HG03039 (cell line): ENCODE measurements around the gene INS.

Experiments used
- ATAC-seq: cut with Tn5 transposase; IDR thresholded peaks from one replicate; pipeline ENCODE4 v1.9.1; 2021; ENCODE audit warnings: mild to moderate bottlenecking, moderate library complexity; ENCODE audit not compliant: unreplicated experiment

INS gene

GRCh38 chr11:2167141-2168045, 6.4 kb upstream of the INS start:
- ATAC-seq, result no peak

DNA sequence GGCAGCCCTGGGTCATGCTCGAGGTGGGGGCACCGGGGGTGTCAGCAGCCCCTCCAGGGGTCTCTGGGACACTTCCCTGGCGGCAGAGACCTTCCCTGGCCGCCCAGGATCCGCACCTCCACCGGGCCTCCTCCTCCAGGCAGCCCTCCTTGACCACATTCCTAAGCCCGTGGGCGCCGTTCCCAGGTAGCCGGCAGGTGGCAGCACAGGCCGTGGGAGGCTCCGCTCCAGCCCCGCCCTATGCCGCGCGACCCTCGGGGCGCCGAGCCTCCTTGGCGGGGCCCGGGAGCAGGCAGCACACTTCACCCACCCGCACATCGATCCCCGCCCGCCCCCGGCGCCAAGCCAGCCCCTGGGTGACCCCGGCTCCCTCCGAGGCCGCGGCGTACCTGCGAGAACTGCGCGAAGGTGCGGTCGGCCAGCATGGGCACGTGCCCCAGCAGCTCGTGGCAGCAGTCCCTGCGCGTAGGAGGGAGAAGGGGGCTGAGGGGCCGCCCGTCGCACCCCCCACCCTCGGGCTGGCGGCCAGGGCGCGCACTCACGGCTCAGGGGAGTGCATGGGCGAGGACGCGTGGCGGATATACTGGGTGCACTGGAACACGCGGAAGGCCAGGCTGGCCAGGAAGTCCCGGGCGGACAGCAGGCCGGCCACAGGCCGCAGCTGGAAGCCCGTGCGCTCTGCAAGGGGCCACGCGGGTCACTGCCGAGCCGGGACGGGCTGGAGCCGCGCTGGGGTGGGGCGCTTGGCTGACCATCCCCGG, 5.3 kb upstream of the INS start:
- no peak for ATAC-seq

- ATAC-seq, result no peak
These were observed 4.6 kb upstream of the INS start for GRCh38 chr11:2165571-2165970.

GRCh38 chr11:2164861-2165555, 4.0 kb upstream of the INS start:
- ATAC-seq, result no peak

DNA sequence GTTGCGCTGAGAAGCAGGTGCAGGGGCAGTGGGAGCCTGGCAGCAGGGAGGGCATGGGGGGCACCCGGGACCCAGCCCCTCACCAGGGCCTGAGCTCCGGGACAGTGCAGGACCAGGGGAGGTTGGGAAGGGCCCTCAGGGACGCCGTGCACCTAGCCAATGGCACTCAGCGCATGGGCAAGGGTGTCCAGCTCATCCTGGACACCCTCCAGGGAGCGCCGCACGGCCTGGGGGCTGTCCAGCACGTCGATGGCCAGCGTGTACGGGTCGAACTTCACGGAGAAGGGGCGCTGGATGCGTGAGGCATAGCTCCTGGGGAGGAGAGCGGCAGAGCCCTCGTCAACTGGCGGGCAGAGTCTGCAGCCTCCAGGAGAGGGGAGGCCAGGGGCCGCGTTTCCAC, 3.1 kb upstream of the INS start:
- no peak for ATAC-seq

DNA sequence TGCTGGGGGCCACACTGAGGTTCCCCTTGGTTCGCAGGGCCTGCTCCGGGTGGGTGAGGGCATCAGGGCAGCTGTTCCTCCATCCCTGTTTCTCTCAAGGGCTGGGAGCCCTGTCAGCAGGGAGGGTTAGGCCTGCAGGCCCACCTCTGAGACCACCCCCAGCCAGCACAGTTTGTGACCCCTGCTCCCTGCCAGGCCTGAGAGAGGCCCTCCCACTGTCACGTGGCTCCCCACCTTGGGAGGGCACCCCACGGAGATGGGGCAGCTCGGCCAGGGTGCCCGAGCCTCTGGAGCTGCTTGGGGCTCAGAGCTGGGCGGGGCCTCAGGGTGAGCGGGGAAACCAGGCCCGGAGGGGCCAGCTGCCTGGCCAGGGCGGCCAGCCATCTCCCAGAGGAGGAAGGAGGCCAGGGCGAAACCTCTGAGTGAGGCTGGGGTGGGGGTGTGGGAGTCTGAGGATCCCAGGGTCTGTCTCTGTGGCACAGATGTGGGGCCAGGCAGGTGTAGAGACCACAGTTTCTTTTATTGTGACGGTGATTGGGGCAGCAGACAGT, 2.5 kb upstream of the INS start:
- no peak for ATAC-seq

- no peak for ATAC-seq
These were observed 1.2 kb downstream of the INS start for GRCh38 chr11:2159536-2160413.

- no peak for ATAC-seq
These were observed 2.0 kb downstream of the INS start for GRCh38 chr11:2158966-2159365.

DNA sequence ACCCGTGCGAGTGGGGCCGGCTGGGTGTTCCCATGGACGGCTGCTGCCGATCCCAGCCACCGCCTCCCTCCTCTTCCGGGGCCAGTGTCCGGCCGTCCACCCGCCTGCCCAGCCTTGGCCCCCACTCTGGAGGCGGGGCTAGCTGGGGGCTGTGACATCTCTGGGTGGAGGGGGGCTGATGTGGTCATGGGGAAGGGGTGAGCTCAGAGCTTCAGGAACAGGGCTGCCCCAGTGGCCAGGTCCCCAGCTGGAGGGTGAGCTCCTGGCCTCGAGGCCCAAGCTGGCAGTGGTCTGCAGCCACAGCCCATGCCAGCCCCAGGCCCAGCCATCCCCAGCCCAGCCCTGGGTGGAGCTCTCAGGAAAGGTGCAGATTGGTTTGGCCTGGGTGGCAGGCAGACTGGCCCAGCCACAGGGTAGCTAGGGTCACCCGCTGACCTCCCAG, 2.7 kb downstream of the INS start:
- ATAC-seq, result no peak

- no peak for ATAC-seq
These were observed 3.5 kb downstream of the INS start for GRCh38 chr11:2157294-2158040.

DNA sequence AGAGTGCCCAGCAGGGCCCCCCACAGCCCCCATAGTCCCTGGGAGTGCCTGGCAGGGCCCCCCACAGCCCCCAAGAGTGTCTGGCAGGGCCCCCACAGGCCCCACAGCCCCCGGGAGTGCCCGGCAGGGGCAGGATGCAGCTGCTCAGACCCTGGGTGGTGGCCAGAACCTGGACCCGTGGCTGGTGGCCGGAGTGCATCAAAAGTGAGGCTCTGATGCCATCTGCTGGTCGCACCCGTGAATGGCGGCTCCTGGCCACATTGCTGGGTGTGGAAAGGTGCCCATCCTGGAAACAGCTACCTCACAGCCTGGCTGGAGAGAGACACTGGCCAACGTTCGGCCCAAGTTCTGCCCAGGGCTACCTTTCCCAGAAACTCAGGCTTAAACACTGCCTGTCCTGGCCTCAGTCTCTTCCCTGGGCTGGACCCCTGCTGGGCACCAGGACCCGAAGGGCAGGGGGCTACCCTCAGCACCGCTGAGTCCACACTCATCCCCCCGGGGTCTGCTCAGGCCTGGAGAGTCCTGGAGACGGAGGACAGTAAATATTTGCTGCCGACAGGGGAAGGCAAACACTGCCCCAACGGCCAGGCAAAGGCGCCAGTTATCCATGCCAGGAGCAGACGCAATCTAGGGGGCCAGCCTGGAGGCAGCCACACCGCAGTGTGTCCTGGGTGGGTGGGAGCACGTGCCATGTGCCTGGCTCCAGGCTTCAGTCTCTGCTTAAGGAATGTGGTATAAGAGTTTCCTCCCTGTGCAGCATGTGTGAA, 4.4 kb downstream of the INS start:
- ATAC-seq, result no peak

DNA sequence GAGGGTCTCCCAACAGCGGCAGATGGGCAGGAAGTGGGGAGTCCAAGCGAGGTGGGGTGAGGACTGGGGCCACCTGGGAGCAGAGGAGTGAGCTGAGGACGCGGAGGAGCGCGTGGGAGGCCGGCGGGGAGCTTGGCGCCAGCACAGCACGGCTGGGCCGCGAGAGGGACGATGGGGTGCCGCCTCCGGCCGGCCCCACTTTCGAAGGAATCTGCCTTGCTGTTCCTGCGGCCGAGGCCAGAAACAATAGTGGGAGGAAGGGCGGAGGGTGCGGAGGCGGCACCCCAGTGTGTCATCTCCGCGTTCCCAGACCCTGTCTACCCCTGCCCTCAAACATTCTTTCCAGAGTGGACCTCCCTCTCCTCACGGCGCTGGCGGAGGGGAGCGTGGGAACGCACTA, 5.5 kb downstream of the INS start:
- no peak for ATAC-seq

DNA sequence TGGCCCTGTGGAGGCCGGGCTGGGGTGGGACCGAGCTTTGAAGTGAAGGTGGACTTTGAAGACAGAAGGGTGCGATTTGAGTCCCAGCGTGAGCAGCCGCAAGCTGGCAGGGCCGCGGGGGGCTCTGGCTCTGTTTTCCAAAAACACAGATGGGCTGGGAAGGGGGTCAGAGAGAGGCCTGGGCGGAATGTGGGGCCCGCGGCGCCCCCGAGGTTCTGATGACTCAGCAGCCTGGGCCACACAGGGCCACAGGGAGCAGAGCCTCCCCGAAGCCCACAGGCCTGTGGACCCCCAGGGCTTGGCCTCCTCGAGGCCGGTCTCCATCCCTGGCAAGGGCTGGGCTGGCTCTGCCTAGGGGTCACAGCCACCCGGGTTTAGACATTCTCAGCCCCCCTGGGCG, 6.1 kb downstream of the INS start:
- no peak for ATAC-seq

- ATAC-seq, result no peak
These were observed 6.8 kb downstream of the INS start for GRCh38 chr11:2154195-2154585.

GRCh38 chr11:2153581-2154194, 7.3 kb downstream of the INS start:
- no peak for ATAC-seq

- no peak for ATAC-seq
These were observed 9.3 kb downstream of the INS start for GRCh38 chr11:2151500-2152257.
